ENCODE data around the gene MCC.

DNA sequence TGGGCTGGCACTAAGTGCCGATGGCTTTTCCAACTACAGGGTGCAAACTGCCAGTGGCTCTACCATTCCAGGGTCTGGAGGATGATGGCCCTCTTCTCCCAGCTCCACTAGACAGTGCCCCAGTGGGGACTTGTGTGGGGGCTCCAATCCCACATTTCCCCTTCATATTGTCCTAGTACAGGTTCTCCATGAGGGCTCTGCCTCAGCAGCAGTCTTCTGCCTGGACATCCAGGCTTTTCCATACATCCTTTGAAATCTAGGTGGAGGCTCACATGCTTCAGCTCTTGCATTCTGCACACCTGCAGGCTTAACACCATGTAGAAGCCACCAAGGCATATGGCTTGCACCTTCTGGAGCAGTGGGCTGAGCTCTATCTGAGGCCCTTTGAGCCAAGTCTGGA, 123.8 kb downstream of the MCC start:
- TF ChIP-seq, protein P1, sequence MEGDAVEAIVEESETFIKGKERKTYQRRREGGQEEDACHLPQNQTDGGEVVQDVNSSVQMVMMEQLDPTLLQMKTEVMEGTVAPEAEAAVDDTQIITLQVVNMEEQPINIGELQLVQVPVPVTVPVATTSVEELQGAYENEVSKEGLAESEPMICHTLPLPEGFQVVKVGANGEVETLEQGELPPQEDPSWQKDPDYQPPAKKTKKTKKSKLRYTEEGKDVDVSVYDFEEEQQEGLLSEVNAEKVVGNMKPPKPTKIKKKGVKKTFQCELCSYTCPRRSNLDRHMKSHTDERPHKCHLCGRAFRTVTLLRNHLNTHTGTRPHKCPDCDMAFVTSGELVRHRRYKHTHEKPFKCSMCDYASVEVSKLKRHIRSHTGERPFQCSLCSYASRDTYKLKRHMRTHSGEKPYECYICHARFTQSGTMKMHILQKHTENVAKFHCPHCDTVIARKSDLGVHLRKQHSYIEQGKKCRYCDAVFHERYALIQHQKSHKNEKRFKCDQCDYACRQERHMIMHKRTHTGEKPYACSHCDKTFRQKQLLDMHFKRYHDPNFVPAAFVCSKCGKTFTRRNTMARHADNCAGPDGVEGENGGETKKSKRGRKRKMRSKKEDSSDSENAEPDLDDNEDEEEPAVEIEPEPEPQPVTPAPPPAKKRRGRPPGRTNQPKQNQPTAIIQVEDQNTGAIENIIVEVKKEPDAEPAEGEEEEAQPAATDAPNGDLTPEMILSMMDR (IDR thresholded peaks at IDR 0.05 in 4 of 5, conservative IDR thresholded peaks at IDR 0.05 in 1 of 5), result no peak
- TF ChIP-seq POLR2A (IDR thresholded peaks at IDR 0.05), result no peak
